Stimulated activated CD4-positive, alpha-beta T cell treated with anti-CD3 and anti-CD28 coated beads, Interleukin-12 subunit alpha, Interleukin-12 subunit beta, amount 100 ng/mL, for 24 hours (primary cell): ENCODE measurements around the gene CHRND.
"Not testable (repeated sequence)": the region's sequence is repeated elsewhere in the genome, so short reads cannot be mapped to it uniquely, and the experiment has no call there.

ENCODE experiments used
- DNase-seq, 2 experiments: peaks; one replicate each; pipeline ENCODE4 v3.0.0-alpha.2; 2020; ENCODE audit warnings: low read depth in 2 of 2

Gene CHRND

DNA sequence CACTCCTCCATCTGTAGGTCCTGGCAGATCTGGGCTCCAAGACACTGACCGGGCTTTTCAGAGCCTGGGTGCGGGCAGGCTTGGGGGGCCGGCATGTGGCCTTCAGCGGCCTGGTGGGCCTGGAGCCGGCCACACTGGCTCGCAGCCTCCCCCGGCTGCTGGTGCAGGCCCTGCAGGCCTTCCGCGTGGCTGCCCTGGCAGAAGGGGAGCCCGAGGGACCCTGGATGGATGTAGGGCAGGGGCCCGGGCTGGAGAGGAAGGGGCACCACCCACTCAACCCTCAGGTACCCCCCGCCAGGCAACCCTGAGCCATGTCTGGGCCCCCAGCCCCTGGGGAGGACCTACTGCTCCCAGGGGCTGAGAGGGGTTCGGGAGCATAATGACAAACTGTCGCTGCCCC, 761 bp upstream of the CHRND start:
- no peak for DNase-seq

- DNase-seq, result no peak
These were observed 497 bp downstream of the CHRND start for GRCh38 chr2:232526372-232526941.

DNA sequence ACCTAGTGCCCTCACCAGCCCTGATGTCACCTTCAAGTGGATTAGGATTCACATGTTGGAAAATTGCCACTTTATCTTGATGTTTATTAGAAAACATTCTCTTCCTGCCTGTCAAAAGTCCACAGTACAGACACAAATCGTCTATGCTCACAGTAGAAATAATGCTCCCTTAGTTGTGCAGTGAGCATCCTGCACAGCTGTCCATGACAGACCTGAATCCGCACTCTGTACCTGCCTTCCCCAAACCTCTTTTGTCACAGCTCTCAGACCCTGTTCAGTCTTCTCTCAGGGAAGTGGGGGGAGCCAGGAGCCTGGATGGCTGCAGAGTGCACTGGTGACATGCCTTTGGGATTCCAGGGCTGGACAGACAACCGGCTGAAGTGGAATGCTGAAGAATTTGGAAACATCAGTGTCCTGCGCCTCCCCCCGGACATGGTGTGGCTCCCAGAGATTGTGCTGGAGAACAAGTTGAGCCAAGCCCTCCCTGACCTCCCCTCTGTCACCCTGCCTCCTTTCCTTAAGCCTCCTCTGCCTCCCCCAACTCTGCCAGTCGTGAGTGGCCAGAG, 2.0 kb downstream of the CHRND start:
- DNase-seq, result no peak

GRCh38 chr2:232528746-232529460, 2.9 kb downstream of the CHRND start:
- no peak for DNase-seq

GRCh38 chr2:232529806-232530547, 4.0 kb downstream of the CHRND start:
- no peak for DNase-seq

DNA sequence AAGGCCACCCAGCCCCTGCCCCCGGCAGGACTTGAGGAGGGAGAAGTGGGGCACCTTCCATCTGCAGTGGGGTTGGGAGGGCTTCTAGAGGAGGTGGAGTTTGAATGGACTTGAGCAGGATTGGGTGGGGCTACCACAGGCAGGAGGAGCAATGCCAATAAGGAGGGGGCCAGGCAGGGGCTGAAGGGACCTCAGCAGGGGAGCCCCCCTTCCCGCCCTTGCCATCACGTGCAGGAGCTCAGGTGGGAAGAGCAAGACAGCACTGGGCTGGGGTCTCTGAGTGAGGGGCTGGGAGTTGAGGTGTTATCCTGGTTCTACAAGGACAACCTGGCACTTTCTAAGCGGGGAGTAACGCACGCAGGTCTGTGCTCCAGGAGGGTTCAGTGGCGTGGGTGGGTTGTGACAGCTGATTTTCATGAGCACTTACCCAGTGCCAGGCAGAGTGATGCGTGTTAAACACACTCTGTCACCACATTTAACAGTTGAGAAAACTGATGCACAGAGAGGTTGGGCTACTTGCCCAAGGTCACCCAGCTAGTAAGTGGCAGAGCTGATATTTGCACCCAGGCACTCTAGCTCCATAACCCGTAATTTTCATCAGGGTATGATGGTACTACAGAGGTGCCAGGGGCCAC, 4.8 kb downstream of the CHRND start:
- no peak for DNase-seq

DNA sequence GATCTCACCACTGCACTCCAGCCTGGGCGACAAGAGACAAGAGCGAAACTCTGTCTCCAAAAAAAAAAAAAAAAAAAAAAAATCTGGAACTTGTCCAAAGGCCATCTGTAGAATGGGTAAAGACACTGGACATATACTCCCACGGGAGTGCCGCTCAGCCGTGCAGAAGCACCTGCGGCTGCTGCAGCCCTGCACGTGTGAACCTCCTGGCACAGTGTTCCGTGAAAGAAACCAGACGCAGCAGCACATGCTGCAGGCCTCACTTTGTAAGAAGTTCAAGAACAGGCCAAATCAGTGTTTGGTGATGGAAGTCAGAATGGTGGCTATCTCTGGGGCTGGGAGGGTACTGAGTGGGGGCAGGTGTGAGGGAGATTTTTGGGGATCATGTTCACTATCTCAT, 6.5 kb downstream of the CHRND start:
- DNase-seq, result no peak

- DNase-seq, result not testable (repeated sequence)
These were observed 6.9 kb downstream of the CHRND start for GRCh38 chr2:232532821-232533220.

- DNase-seq, result no peak
These were observed 8.2 kb downstream of the CHRND start for GRCh38 chr2:232533944-232534710.

GRCh38 chr2:232534940-232535651, 9.1 kb downstream of the CHRND start:
- DNase-seq, result no peak

DNA sequence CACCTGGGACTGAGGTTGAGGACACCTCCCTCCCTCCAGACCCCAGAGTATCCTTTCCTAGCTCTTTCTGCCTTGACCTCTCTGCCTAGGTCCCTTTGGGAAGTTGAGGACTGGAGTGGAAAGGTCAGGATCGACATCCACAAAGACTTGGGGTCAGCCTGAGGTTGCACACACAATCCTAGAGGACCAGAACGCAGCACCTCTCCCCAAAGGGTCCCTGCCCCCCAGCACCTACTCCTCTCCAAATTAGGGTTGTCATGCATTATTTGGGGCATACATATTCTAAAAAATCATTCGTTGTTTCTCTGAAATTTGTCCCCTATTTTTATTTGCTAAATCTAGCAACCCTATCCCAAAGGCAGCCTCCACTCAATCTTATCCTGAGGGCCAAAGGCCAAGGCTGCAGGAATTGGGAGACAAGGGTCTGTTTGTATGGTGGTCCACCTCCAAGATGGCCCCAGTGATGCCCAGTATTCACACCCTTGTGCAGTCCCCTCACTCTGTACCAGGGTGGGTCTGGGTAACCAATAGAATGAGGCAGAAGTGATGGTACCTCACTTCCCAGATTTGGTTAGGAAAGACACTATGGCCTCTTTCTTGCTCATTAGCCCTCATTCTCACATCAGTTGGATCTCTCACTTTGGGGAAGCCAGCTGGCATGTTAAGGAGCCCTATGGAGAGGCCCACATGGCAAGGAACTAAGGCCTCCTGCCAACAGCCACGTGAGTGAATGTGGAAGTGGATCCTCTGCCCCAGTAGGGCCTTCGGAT, 10.0 kb downstream of the CHRND start:
- no peak for DNase-seq

- DNase-seq, result no peak
These were observed 11.1 kb downstream of the CHRND start for GRCh38 chr2:232537079-232537478.

GRCh38 chr2:232537499-232537898, 11.5 kb downstream of the CHRND start:
- DNase-seq, result no peak

DNA sequence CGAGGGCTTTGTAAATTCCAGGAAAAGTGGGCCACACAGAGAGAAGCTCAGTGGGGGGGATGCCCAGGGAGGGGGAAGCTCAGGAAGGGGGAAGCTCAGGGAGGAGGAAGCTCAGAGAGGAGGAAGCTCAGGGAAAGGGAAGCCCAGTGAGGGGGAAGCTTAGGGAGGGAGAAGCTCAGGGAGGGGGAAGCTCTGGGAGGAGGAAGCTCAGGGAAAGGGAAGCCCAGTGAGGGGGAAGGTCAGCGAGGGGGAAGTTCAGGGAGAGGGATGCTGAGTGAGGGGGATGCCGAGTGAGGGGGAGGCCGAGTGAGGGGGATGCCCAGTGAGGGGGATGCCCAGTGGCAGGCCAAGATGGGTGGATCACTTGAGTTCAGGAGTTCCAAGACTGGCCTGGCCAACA, 12.7 kb downstream of the CHRND start:
- no peak for DNase-seq

DNA sequence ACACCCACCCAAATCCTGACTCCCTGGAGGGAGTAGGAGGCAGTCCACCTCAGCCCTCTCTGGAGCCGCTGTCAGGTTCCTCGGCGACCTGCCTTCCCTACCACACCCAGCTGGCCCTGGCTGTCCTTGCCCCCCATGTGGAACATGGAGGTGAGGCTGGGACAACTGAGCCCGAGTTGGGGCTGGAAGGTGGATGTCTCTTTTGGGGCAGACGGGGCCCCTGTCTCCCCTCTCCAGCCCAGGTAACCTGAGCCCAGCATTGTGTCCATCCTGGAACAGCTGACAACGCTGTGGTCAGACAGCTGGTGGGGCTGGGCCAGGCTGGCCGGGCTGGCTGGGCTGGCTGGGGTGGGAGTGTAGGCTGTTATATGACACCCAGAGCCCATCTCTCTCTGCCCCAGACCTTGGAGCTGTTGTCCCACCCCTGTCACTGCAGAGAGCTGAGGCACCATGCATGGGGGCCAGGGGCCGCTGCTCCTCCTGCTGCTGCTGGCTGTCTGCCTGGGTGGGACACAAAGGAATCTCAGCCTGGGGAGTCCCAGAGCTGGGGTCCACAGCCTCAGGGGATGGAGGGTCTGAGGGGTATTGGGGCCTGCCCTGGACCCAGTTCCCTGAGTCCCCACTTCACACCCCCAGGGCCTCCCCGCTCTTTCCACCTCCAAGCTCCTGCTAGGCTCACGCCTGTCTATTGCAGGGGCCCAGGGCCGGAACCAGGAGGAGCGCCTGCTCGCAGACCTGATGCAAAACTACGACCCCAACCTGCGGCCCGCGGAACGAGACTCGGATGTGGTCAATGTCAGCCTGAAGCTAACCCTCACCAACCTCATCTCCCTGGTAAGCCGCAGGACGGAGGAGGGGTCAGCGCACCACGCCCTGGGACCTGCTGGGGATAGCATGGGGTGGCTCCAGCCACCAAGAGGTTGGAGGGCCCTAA, 13.6 kb downstream of the CHRND start, which contains the start of gene CHRNG:
Gene CHRNG (plus strand): TSS at position 395 of the 934 bp plus-strand sequence. CDS start 56 bp downstream, at position 451.
- DNase-seq, result no peak

DNA sequence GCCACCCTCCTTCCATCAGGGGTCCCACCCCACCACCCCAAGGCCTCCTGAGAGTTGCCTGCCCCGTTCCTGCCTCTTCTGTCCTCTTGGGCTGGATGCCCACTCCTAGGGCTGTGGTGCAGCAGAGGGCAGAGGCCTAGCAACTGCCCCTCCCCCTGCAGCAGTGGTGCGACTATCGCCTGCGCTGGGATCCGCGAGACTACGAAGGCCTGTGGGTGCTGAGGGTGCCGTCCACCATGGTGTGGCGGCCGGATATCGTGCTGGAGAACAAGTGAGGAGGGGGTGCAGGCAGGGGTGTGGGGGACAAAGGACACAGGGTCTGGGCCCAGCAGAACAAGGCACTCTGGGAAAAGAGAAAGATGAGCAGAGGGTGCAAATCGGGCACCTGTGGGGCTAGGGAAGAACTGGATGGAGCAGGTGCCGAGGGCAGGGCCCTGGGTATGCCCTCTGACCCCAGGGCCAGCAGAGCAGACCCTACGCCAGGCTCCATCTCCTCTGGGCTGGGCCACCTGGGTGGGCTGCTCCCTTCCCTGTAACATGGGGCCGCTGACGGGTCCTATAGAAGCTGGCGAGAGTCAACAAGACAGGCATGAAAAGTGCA, 14.6 kb downstream of the CHRND start:
- no peak for DNase-seq

- DNase-seq, result no peak
These were observed 15.4 kb downstream of the CHRND start for GRCh38 chr2:232541195-232541960.
